ENCODE measurements around the gene RBL1.
"Not testable (repeated sequence)": the region's sequence is repeated elsewhere in the genome, so short reads cannot be mapped to it uniquely, and the experiment has no call there.

The RBL1 gene

GRCh38 chr20:36992802-36993334 lies 102.9 kb downstream of the RBL1 start:
- DNase-seq, result no peak

GRCh38 chr20:36991703-36992102 lies 104.1 kb downstream of the RBL1 start:
- DNase-seq, result no peak

GRCh38 chr20:36989797-36990196 lies 106.0 kb downstream of the RBL1 start:
- DNase-seq, result no peak

GRCh38 chr20:36988494-36988966 lies 107.3 kb downstream of the RBL1 start:
- DNase-seq, result no peak

GRCh38 chr20:36984257-36984638 lies 111.5 kb downstream of the RBL1 start:
- DNase-seq, result no peak

- peak; percentile 48 to 51 for DNase-seq
Measured at GRCh38 chr20:36975099-36975818, 120.5 kb downstream of the RBL1 start.

GRCh38 chr20:36974660-36975059 lies 121.1 kb downstream of the RBL1 start:
- DNase-seq, result no peak

GRCh38 chr20:36971103-36971502 lies 124.7 kb downstream of the RBL1 start:
- no peak for DNase-seq

GRCh38 chr20:36969478-36970186 lies 126.2 kb downstream of the RBL1 start:
- DNase-seq, result peak; percentile 19 to 25

GRCh38 chr20:36969051-36969450 lies 126.7 kb downstream of the RBL1 start:
- no peak for DNase-seq

- no peak for DNase-seq
Measured at GRCh38 chr20:36967636-36968035, 128.2 kb downstream of the RBL1 start.

GRCh38 chr20:36966965-36967364 lies 128.8 kb downstream of the RBL1 start:
- not testable (repeated sequence) for DNase-seq

- DNase-seq, result not testable (repeated sequence)
Measured at GRCh38 chr20:36962354-36962941, 133.3 kb downstream of the RBL1 start.

- no peak for DNase-seq
Measured at GRCh38 chr20:36959242-36959641, 136.6 kb downstream of the RBL1 start.

GRCh38 chr20:36957875-36958667 lies 137.7 kb downstream of the RBL1 start:
- no peak for DNase-seq

GRCh38 chr20:36956674-36957073 lies 139.1 kb downstream of the RBL1 start:
- DNase-seq, result no peak

- no peak for DNase-seq
Measured at GRCh38 chr20:36956016-36956415, 139.8 kb downstream of the RBL1 start.

GRCh38 chr20:36951979-36952738 lies 143.6 kb downstream of the RBL1 start:
- no peak for DNase-seq

GRCh38 chr20:36951198-36951978 lies 144.4 kb downstream of the RBL1 start, which contains the start of gene SAMHD1:
SAMHD1 (minus strand) TSS chr20:36951708; CDS start chr20:36951643, 65 bp downstream.
- DNase-seq, result peak; percentile 72 to 78

- no peak for DNase-seq
Measured at GRCh38 chr20:36950414-36951197, 145.2 kb downstream of the RBL1 start.

Measured in activated CD4-positive, alpha-beta T cell treated with anti-CD3 and anti-CD28 coated beads, Interleukin-2, amount 50 U/mL, for 4 hours (primary cell).